Brain pericyte (primary cell): ENCODE measurements around the gene SMARCA4.
"Not testable (repeated sequence)": the region's sequence is repeated elsewhere in the genome, so short reads cannot be mapped to it uniquely, and the experiment has no call there.

Source experiments
- DNase-seq: peaks from one replicate; pipeline ENCODE4 v3.0.0-alpha.2; 2012; ENCODE audit warnings: low read depth, low spot score

The SMARCA4 gene

DNA sequence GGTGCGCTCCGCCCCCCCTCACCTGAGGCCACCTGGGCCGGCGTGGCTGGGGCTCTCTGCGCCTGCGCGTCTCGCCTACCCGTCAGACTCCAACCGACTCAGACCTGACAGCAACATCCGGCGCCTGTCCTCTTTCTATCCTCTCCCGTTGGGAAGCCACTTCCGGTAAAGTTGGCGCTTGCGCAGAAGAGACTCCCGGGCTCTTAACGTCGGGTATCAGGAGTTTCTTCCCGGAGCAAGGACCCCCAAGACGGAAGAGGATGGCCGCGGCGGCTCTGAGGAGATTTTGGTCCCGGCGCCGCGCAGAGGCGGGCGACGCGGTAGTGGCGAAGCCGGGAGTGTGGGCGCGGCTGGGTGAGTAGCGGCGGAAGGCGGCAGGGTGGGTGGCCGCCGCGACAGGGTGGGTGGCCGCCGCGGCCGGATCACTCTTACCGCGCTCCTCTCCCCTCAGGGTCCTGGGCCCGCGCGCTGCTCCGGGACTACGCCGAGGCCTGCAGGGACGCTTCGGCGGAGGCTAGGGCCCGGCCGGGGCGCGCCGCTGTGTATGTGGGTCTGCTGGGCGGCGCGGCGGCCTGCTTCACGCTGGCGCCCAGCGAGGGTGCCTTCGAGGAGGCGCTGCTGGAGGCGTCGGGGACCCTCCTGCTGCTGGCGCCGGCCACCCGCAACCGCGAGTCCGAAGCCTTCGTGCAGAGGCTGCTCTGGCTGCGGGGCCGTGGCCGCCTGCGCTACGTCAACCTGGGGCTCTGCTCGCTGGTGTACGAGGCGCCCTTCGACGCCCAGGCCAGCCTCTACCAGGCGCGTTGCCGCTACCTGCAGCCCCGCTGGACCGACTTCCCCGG, 32.0 kb upstream of the SMARCA4 start, which contains the start of the genes TIMM29 and YIPF2:
Gene TIMM29, plus strand, starts transcription at position 249 of the 839 bp plus-strand sequence. Its CDS starts 12 bp downstream, at position 261.
Gene YIPF2, minus strand, starts transcription at position 77 of the 839 bp plus-strand sequence. CDS start 229 bp downstream, outside the sequence.
- peak; percentile 88 for DNase-seq

DNA sequence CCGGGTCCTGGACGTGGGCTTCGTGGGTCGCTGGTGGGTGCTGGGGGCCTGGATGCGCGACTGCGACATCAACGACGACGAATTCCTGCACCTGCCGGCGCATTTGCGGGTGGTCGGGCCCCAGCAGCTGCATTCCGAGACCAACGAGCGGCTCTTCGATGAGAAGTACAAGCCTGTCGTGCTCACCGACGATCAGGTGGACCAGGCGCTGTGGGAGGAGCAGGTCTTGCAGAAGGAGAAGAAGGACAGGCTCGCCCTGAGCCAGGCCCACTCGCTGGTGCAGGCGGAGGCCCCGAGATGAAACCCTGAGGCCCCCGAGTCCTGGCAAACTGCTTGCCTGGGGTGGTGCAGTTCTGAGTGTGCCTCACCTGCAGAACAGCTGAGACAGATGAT, 31.4 kb upstream of the SMARCA4 start:
- DNase-seq = no peak

DNA sequence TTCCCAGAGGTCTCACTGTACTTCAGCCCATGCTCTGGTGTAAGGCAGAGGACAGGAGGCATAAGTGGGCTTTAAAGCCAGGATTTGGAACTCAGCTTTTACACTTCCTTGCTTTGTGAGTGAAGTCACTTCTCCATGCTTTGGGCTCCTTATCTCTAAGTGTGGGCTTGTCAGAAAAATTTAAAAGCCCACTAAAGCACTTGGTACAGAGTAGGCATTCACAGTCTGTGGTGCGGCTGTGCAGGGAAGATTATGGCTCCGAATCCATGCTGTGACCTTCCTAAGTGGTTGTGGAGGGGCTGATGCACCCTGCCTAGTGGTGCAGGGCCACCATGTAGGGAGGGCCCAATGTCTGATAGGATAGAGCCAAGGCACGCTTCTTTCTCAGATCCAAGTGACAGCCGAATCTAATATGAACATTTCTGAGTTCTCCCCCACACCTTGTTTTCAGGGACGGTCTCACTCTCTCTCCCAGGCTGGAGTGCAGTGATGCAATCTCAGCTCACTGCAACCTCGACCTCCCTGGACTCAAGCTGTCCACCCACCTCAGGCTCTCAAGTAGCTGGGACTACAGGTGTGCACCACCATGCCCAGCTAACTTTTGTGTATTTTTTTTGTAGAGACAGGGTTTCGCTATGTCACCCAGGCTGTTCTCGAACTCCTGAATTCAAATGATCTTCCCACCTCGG, 25.3 kb upstream of the SMARCA4 start:
- no peak for DNase-seq

DNA sequence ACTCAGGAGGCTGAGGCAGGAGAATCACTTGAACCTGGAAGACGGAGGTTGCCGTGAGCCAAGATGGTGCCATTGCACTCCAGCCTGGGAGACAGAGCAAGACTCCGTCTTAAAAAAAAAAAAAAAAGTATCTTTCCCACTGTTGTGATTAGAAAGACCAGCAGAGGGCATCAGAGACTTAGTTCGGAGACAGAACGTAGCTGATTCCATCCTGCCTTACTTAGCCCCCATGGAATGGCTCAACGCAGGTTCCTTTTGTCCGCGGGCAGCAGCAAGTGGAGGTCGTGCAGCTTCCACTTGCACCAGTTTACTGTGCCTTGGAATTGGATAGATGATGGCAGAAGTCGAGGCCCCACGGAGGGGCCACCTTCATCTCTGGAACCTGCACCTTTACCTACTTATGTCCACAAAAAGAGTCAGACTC, 24.2 kb upstream of the SMARCA4 start:
- DNase-seq = peak; percentile 39

DNA sequence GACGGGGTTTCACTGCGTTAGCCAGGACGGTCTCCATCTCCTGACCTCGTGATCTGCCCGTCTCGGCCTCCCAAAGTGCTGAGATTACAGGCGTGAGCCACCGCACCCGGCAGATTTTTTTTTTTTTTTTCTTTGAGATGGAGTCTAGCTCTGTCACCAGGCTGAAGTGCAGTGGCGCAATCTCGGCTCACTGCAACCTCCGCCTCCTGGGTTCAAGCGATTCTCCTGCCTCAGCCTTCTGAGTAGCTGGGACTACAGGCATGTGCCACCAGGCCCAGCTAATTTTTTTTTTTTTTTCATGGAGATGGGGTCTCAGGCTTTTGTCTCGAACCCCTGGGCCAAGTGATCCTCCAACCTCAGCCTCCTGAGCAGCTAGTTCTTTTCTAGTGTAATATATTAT, 19.2 kb upstream of the SMARCA4 start:
- not testable (repeated sequence) for DNase-seq

DNA sequence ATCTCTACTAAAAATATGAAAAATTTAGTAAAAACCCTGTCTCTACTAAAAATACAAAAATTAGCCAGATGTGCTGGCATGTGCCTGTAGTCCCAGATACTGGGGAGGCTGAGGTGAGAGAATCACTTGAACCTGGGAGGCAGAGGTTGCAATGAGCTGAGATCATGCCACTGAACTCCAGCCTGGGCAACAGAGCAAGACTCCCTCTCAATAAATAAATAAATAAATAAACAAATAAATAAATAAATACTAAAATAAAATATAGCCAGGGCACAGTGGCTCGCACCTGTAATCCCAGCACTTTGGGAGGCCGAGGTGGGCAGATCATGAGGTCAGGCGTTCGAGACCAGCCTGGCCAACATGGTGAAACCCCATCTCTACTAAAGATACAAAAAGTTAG, 17.4 kb upstream of the SMARCA4 start:
- DNase-seq = not testable (repeated sequence)

DNA sequence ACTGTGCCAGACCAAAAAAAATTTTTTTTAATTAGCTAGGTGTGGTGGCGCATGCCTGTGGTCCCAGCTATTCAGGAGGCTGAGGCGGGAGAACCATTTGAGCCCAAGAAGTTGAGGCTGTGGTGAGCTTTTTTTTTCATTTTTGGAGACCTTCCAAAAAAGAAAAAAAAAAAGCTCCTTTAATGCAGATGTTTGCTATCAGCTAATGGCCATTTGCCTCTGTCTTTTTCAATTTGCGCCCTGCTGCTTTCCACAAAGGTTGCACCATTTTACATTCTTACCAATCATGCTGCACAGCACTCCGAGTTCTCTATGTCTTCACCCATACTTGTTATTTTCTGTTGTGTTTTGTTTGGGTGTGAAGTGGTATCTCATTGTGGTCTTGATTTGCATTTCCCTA, 15.6 kb upstream of the SMARCA4 start:
- no peak for DNase-seq

DNA sequence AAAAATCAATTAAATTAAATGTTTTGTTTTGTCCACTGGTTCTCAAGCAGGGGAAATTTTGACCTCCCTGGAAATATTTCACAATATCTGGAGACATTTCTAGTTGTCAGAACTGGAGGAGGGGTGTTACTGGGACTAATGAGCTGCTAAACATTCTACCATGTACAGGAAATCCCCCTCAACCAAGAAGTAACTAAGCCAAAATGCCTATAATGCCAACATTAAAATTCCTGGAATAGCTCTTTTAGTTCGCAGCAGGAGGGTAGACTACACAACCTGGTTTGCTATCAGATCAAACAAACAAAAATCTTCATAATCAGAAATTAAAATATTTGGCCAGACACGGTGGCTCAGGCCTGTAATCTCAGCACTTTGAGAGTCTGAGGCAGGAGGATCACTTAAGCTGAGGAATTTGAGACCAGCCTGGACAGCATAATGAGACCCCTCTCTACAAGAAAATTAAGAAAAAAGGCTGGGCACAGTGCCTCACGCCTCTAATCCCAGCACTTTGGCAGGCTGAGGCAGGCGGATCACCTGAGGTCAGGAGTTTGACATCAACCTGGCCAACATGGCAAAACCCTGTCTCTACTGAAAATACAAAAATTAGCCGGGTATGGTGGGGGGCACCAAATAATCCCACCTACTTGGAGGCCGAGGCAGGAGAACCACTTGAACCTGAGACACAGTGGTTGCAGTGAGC, 13.7 kb upstream of the SMARCA4 start:
- DNase-seq = no peak

DNA sequence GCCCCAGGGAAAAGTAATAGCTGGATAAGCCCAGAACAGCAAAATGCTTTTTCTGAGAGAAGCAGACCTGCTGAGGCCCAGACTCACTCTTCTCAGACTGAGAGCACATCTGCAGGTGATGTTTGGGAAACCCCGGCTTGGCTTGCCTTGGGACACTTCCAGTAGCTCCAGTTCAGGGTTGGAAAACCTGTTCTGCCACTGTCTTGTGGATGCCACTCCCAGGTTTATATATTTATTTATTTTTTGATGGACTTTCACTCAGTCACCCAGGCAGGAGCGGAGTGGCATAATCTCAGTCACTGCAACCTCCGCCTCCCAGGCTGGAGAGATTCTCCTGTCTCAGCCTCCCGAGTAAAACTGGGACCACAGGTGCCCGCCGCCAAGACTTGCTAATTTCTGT, 8.0 kb upstream of the SMARCA4 start:
- DNase-seq = no peak

DNA sequence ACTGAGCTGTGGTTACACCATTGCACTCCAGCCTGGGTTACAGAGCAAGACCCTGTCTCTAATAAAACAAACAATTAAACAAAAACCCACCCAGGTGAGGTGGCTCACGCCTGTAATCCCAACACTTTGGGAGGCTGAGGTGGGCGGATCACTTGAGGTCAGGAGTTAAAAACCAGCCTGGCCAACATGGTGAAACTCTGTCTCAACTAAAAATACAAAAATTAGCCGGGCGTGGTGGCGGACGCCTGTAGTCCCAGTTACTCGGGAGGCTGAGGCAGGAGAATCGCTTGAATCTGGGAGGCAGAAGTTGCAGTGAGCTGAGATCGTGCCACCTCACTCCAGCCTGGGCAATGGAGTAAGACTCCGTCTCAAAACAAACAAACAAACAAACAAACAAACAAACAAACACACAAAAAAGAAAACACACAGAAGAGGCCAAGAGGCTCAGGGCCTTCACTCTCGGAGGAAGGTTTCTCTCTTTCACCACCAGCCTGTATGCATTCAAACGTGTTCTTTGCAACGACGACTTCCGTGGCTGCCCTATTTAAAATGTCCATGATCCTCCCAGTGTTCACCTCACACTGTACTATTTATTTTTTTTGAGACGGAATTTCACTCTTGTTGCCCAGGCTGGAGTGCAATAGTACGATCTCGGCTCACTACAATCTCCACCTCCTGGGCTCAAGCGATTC, 1.4 kb upstream of the SMARCA4 start:
- not testable (repeated sequence) for DNase-seq

DNA sequence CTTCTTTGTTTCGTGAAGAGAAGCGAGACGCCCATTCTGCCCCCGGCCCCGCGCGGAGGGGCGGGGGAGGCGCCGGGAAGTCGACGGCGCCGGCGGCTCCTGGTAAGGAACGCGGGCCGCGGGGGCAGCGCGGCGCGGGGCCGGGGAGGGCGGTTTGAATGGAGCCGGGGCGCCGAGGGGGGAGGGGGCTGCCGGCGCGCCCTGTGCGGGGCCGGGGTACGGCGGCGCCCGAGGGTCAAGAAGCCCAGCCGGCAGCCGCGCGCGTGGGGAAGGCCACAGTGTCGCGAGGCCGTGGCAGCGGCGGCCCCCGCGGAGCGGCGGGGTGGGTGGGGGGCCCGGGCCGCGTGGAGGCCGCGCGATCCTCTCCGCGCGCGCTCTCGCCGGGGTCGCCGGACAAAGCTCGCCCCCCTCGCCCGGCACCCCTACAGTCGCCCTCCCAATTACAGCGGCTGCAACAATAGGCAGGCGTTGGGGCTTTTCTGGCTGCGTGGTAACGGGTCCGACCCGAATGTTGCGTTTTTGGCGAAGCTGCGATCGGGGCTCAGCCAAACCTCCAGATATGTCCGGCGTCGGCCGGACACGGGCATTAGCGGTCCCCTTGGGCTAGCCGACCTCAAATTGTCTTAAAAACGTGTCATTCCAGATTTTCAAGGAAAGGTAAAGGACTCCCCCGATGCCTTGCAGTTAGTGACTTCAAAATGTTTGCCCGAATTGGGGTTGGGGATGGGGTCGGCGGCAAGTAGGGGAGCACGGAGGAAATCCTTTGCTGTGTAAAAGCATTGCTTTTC, 437 bp downstream of the SMARCA4 start:
- DNase-seq = no peak

DNA sequence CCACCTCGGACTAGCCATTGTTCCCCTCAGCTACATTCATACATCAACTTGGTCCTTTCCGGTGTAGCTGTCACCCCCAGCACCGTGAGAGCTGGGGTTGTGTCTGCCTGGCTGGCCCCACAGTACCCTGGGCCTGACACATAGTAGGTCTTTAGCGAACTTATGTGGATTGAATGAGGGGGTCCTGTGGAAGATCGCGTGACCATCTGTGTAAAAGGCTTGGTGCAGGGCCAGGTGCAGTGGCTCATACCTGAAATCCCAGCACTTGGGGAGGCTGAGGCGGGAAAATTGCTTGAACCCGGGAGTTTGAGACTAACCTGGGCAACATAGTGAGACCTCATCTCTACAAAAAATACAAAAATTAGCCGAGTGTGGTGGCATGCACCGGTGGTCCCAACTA, 2.0 kb downstream of the SMARCA4 start:
- DNase-seq = no peak

DNA sequence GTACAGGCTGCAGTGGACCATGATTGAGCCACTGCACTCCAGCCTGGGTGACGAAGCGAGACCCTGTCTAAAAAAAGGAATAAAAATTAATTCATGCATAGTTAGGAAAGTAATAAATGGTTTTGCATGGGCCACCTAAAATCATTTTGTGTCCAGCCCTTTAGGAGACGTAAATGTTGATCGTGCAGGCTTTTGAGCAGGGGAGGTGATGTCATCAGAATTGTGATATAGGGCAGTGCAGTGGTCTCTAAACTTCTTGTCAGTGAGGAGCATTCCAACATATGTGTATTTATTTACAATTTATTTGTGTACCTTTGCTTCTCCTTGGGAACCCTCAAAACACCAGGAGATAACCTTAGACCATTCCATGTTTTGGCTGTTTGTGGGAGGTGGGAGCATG, 3.0 kb downstream of the SMARCA4 start:
- DNase-seq = no peak

DNA sequence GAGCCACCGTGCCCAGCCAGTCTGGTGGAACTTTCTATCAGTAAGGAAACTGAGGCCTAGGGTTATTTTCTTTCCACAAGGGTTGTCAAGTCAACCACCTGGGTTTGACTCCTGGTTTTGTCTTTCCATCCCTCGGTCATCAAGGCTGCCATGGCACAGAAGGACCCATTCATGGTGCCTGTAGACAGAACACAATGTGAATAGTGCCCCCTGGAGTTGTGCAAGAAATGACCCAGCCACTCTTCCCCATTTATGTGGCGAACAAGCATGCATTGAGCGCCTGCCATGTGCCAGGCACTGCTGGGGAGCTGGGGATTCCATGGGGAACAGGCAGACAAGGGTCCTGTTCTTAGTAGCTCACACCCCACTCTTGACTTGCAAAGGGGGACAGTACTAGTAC, 4.1 kb downstream of the SMARCA4 start:
- DNase-seq = no peak

DNA sequence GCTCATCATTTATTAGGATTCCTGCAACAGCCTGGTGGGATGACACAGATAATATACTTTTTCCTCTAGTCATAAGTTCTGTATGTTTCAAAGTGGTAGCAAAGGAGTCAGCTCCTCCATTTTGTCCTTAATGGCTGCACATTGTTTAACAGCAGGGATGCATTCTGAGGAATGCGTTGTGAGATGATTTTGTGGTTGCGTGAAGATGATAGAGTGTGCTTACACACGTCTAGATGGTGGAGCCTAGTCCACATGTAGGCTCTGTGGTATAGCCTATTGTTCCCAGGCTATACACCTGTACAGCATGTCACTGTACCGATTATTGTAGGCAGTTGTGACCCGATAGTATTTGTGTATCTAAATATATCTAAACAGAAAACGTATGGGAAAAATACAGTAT, 4.6 kb downstream of the SMARCA4 start:
- DNase-seq = no peak

DNA sequence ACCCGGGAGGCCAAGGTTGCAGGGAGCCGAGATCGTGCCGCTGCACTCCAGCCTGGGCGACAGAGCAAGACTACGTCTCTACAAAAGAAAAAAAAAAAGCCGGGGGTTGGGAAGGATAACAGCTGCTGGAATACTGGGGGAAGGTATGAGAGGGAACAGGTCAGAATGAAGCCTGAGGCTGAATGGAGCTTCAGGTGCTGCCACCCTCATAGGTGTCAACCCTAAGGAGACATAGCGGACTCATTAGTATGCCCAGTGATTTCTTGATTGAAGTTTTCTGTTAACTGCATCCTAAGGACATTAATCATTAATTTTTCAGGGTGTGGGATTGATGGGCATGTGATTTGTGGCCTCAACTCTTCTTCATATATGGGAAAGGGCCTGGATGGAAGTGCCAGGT, 6.0 kb downstream of the SMARCA4 start:
- no peak for DNase-seq

DNA sequence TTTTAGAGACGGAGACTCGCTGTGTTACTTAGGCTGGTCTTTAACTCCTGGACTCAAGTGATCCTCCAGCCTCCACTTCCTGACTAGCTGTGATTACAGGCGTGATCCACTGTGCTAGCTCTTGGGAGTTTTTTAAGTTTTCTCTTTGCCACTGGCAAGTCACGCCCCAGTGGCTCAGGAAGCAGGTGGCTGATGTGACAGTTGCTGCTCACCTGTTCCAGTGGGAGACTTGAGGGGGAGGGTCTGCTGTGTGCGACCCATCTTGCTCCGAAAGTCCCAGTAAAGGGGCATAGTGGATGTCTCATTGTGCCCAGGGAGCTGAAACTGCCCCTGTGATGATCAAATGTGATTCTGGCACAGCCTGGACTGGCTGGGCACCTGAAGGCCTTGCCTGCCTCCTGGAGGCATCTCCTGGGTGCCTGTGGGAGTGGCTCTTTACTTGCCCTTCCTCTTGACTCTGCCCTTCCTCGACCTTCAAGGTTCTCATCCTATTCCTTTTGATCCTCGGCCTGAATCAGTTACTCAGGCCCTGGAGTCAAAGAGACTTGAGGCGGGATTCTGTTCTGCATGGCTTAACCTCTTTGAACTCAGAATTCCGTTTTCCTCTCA, 7.8 kb downstream of the SMARCA4 start:
- DNase-seq = no peak

DNA sequence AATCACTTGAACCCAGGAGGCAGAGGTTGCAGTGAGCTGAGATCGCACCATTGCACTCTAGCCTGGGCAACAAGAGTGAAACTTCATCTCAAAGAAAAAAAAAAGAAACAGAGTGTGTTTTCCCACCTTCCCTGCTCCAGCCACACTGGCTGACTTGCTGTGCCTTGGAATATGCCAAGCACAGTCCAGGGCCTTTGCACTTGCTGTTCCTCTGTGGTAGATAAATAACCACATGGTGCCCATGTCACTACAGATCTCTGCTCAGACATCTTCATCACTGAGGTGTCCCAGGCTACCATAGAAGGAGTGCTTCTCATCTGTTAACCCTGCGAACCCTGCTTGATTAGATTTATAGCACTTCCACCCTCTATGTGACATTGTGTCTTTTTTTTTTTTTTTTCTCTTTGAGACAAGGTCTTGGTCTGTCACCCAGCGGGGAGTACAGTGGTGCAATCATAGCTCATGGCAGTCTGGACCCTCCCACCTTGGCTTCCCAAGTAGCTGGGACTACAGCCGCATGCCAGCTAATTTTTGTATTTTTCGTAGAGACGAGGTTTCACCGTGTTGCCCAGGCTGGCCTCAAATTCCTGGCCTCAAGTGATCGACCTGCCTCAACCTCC, 10.4 kb downstream of the SMARCA4 start:
- no peak for DNase-seq

DNA sequence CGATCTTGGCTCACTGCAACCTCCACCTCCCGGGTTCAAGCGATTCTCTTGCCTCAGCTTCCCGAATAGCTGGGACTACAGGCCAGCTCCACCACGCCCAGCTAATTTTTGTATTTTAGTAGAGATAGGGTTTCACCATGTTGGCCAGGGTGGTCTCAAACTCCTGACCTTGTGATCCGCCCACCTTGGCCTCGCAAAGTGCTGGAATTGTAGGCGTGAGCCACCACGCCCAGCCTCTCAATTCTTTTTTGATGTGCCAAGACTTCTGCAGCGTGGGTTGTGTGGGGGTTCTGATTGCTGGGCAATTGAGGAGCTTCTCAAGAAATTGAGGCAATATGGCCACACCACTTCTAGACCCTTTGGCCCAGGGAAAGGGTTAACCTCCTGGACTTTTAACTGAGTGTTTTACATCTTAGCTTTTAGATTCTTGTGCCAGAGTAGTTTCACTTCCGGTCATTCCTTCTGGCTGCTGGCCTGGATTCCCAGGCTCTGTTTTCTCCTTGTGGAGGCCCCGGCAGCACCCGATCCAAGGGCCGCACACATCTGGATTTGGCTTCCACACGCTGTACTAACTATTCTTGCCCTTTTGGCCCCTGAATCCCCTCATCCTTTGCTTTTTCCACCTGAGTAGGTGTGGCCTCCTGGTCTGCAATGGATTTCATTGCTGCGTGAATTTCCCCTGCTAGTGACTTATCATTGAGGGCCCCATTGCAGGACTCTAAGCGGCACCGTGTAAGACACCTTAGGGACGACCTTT, 14.7 kb downstream of the SMARCA4 start:
- DNase-seq = no peak
